BLaER1 treated with 17β-estradiol and CSF1 and Interleukin-3, amounts not matched to agents 10 nM and 100 nM (cell line): ENCODE measurements around the gene FDX2.

Source experiments
- H3K27ac ChIP-seq, 11 experiments: shearing (Covaris generic); formaldehyde crosslinking; 2 replicates each; pipeline ENCODE4 v1.8.1; 2022
- H3K27me3 ChIP-seq, 11 experiments: shearing (Covaris generic); formaldehyde crosslinking; 2 replicates each; pipeline ENCODE4 v1.8.1; 2022
- H3K36me3 ChIP-seq, 11 experiments: shearing (Covaris generic); formaldehyde crosslinking; 2 replicates each; pipeline ENCODE4 v1.8.1; 2022
- H3K4me1 ChIP-seq, 10 experiments: shearing (Covaris generic); formaldehyde crosslinking; 2 replicates each; pipeline ENCODE4 v1.8.1; 2022
- H3K4me2 ChIP-seq, 11 experiments: shearing (Covaris generic); formaldehyde crosslinking; 2 replicates each; pipeline ENCODE4 v1.8.1; 2022
- H3K4me3 ChIP-seq, 10 experiments: shearing (Covaris generic); formaldehyde crosslinking; 2 replicates each; pipeline ENCODE4 v1.8.1; 2022
- H3K9ac ChIP-seq, 11 experiments: shearing (Covaris generic); formaldehyde crosslinking; 2 replicates each; pipeline ENCODE4 v1.8.1; 2022
- H3K9me3 ChIP-seq, 11 experiments: shearing (Covaris generic); formaldehyde crosslinking; replicated peaks in 1 of 11; 2 replicates each; pipeline ENCODE4 v1.8.1; 2022
- H4K20me1 ChIP-seq, 11 experiments: shearing (Covaris generic); formaldehyde crosslinking; 2 replicates each; pipeline ENCODE4 v1.8.1; 2022
- Cebpa-rat ChIP-seq, 11 experiments: shearing (Covaris generic); IDR thresholded peaks; 2 replicates each; pipeline ENCODE4 v1.8.1; 2022

The FDX2 gene

DNA sequence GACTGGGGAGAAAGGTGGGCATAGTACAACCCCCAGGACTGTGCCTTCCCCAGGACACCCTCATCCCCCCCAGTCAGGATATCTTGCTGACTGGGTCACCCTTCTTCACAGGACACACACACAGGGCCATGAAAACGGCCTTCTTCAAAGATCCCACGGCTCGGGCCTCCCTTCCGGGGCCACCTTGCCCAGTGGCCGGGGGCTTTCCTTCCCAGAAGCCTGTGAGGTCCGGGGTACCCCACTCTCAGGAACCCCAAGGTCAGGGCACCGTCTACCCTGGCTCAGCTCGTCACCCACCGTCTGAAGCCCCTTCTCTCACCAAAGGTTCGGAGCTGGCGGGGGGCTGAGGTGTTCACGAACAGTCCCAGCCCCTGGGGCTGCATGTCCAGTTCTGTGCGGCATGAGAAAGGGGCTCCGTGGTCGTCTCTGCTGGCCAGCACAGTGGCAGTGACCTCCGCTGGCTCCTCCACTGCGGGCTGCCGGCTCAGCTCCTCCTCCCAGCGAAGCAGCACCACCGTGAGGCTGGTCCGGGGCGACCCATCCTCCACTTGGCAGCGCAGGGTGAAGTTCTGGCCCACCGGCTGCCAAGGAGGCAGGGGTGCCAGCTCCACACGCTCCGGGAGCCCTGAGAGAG lies 19.7 kb upstream of the FDX2 start:
- Histone ChIP-seq H3K9ac (peak overlapping the region in 2 of 11 experiments; percentile 3 to 25; a peak in 1 of 22 replicates), H3K36me3 (peaks cover 3 to 24% (median 12%) of the 10 kb centered on the region in 11 experiments), H3K9me3 (no peaks in the 10 kb centered on the region), H3K4me3 (no peak overlapping the region), H3K4me2 (peak overlapping the region in 3 of 11 experiments; percentile 86 to 93 (median 93); a peak in 3 of 22 replicates), H3K27me3 (no peaks in the 10 kb centered on the region), H3K4me1 (peaks cover 47 to 80% (median 62%) of the 10 kb centered on the region in 10 experiments), H3K27ac (peak overlapping the region in 2 of 11 experiments; percentile 31 to 38; a peak in 3 of 22 replicates), H4K20me1 (peaks cover 13 to 27% (median 24%) of the 10 kb centered on the region in 11 experiments; a peak in 19 of 22 replicates)
- TF ChIP-seq Cebpa-rat (IDR thresholded peaks at IDR 0.05): no peak

DNA sequence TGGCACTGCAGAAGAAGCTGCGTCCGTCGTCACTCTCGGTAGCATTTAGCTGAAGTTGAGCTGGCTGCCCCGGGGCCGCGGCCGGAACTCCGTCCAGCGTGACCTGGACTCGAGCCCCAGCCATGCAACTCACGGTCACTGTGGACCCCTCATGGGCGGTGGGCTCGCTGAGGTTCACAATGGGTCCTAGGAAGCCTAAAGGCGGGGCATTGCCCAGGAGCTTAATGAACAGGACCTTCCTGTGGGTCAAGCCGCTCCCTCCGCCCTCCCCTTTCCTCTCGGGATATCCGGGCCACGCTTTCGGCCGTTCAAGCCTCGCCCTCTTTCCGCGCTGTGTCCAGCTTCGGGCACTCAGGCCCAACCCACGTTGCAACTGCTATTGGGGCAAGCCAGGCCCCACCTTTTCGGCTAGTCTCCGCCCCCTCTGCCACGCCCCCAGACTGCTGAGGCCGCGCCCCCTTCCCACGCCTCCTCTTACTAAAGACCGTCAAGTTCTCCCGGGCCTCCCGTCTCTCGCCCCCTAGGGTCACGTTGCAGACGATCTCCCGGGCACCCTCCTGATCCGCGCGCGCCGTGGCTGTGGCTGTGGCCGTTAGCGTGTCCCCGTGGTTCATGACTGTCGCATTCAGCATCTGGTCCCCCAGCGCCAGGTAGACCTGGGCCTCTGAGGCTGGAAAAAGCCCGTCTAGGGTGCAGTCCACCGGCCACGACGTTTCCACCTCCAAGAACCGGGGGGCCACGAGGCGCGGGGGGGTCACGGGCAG lies 19.0 kb upstream of the FDX2 start:
- Histone ChIP-seq H3K4me3 (no peak overlapping the region), H3K4me1 (peaks cover 40 to 75% (median 55%) of the 10 kb centered on the region in 10 experiments), H4K20me1 (peaks cover 13 to 34% (median 31%) of the 10 kb centered on the region in 11 experiments; a peak in 21 of 22 replicates), H3K27me3 (no peaks in the 10 kb centered on the region), H3K9ac (peak overlapping the region in 2 of 11 experiments; percentile 97 to 98; a peak in 3 of 22 replicates), H3K9me3 (no peaks in the 10 kb centered on the region), H3K4me2 (peak overlapping the region; percentile 78 to 94 (median 86); a peak in 20 of 22 replicates), H3K27ac (peak overlapping the region in 1 of 11 experiments; percentile 96; a peak in 2 of 22 replicates), H3K36me3 (peaks cover 10 to 31% (median 19%) of the 10 kb centered on the region in 11 experiments)
- TF ChIP-seq Cebpa-rat (IDR thresholded peaks at IDR 0.05): no peak

DNA sequence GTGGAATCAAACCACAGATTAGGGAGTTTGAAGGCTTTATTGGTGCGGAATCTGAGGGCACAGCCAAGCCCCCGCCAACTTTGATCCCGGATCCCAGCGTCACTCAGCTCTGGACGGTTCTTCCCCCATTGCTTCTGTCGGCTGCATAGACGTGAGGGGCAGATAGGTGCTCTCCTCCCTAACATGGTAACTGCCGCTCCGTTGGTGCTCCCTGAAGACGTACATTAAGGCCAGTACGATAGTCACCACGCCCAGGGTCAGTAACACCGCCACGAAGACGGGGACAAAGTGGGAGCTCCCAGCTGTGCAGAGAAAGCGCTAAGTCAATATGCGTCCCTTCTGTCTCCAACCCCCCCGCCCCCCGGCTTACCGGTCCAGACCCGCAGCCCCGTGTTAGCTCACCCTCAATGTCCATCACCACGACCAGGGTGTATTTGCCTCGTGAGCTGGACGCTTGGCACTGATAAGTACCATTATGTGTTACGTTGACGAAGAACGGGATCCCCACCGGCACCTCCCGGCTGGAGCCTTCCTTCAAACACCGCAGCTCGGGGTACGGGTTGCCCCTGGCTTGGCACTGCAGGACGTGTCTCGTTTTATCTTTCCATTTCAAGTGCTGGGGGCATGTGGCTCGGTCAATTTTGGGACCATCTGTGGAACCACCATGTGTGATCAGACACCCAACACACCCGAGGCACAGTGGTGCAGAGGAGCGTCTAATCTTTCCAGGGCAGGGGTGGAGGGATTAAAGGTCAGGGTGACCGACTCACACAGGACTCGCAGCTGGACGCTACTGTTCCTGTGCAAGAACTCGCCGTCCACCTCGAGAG lies 18.2 kb upstream of the FDX2 start:
- peaks cover 15 to 42% (median 39%) of the 10 kb centered on the region in 11 experiments for H4K20me1 ChIP-seq
- peak overlapping the region; percentile 60 to 99 (median 95); a peak in 20 of 22 replicates for H3K9ac ChIP-seq
- peaks cover 32 to 70% (median 47%) of the 10 kb centered on the region in 10 experiments for H3K4me1 ChIP-seq
- peak overlapping the region in 9 of 11 experiments; percentile 23 to 99 (median 91); a peak in 17 of 22 replicates for H3K27ac ChIP-seq
- peak overlapping the region; percentile 78 to 94 (median 86) for H3K4me2 ChIP-seq
- H3K27me3 ChIP-seq: no peaks in the 10 kb centered on the region
- H3K36me3 ChIP-seq: peaks cover 18 to 39% (median 27%) of the 10 kb centered on the region in 11 experiments
- no peak for TF ChIP-seq Cebpa-rat (IDR thresholded peaks at IDR 0.05)
- H3K9me3 ChIP-seq: no peaks in the 10 kb centered on the region
- peak overlapping the region; percentile 81 to 94 (median 88) for H3K4me3 ChIP-seq

DNA sequence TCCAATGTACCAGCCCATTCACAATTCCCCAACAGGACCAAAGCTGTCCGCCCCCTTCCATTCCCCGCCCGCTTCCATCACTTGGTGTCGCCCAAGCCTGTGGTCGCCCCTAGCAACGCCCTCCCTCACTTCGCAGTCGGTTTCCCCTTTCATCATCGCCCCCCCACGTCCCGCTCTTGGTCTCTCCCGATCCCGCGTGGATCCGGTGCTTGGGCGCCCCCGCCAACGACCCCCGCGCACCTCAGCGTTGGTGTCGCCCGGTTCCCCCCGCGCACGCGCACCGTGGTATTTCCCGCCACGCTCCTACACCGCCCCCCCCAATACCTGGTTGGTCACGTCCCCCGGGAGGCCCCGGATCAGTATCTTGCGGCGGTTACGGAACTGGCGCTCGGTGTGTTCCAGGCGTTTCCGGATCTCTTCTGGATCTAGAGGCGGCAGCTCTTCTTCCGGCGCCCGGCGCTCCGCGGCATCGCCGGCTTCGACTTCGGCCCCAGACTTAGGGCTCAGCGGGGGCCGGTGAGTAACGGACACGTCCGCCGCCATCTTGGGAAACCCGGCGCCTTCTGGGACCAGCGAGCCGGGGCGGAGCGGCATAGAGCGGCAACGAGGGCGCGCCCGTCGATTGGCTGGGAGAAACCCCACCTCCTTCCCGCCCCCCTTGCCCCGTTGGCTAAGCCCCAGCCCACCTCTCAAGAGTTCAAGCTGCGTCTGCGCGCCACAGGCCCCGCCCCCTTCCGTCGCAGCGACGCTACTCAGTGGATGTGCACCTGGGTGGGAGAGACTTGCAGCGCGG lies 17.3 kb upstream of the FDX2 start, which contains the start of gene RAVER1:
RAVER1 (minus strand) TSS at position 565 of the 793 bp plus-strand sequence; CDS start at position 543, 22 bp downstream.
- Histone ChIP-seq H3K4me1 (peaks cover 27 to 70% (median 44%) of the 10 kb centered on the region in 10 experiments), H3K9me3 (no peaks in the 10 kb centered on the region), H3K27me3 (no peaks in the 10 kb centered on the region), H3K9ac (peak within 1 kb of the TSS; percentile 91 to 99 (median 95)), H3K27ac (peak within 1 kb of the TSS; percentile 83 to 99 (median 96)), H3K36me3 (peaks cover 26 to 47% (median 35%) of the 10 kb centered on the region in 11 experiments), H3K4me2 (peak within 1 kb of the TSS; percentile 92 to 99 (median 96)), H3K4me3 (peak within 1 kb of the TSS; percentile 81 to 94 (median 88)), H4K20me1 (peaks cover 18 to 50% (median 47%) of the 10 kb centered on the region in 11 experiments)
- no peak for TF ChIP-seq Cebpa-rat (IDR thresholded peaks at IDR 0.05)

DNA sequence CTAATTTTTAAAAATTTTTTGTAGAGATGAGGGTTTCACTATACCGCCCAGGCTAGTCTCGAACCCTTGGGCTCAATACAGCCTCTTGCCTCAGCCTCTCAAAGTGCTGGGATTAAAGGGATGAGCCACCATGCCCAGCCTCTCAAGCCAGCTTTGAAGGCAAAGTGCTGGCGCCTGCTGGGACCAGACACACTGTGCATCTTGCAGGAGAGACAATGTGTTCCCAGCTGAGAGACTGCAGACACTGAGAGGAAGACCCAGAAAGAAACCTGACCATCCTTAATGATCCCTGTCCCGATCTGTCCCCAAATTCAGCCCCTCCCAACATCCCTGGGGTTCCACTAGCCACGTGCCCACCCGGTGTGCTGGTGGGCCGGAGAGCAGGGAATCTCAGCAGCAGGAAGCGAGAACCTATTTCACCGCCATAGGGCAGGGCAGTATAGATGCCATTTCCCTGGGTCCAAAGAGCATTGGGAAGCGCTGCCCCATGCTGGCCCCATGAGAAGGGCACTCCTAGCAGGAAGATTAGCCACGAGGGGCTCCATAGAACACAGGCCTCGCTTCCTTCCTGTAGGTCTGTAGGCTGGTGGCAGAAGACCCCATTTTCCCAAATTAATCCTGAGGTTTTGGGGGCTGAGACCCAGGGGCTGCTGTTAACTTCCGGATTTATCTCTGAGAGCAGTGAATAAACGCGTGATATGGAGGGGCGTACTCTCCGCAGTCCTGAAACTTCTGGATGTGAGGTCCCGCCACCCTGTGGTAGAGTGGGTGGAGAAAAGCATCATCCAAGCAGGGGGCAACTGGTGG lies 16.5 kb upstream of the FDX2 start:
- TF ChIP-seq Cebpa-rat (IDR thresholded peaks at IDR 0.05): no peak
- Histone ChIP-seq H4K20me1 (peaks cover 18 to 58% (median 55%) of the 10 kb centered on the region in 11 experiments), H3K4me2 (peak overlapping the region; percentile 90 to 99 (median 96)), H3K4me1 (peaks cover 25 to 70% (median 46%) of the 10 kb centered on the region in 10 experiments), H3K27me3 (no peaks in the 10 kb centered on the region), H3K9me3 (no peaks in the 10 kb centered on the region), H3K27ac (peak overlapping the region; percentile 83 to 99 (median 96); a peak in 21 of 22 replicates), H3K4me3 (peak overlapping the region; percentile 81 to 94 (median 88)), H3K36me3 (peaks cover 34 to 55% (median 43%) of the 10 kb centered on the region in 11 experiments), H3K9ac (peak overlapping the region; percentile 91 to 99 (median 95))

DNA sequence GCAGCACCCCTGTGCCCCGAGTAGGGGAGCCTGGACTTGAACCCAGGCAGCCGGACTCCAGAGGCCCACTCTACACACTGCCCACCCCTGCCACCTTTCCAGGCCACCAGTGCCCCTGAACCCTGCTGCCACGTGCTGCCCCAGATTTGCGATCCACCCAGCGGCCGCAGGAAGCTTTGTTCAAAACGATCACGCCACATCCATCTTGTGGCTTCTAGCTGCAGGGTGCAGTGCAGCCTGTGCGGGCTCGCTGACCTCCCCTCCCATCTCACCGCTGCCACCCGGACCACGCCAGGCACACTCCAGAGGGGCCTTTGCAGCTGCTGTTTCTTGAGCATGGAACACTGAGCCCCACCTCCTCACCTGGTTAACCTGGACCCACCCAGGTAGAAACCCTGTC lies 13.7 kb upstream of the FDX2 start:
- Histone ChIP-seq H3K4me1 (peaks cover 41 to 79% (median 66%) of the 10 kb centered on the region in 10 experiments), H3K9ac (no peak overlapping the region), H3K27ac (no peak overlapping the region), H4K20me1 (peaks cover 18 to 86% (median 83%) of the 10 kb centered on the region in 11 experiments), H3K4me2 (no peak overlapping the region), H3K27me3 (no peaks in the 10 kb centered on the region), H3K4me3 (no peak overlapping the region), H3K36me3 (peaks cover 59 to 78% (median 66%) of the 10 kb centered on the region in 11 experiments), H3K9me3 (no peaks in the 10 kb centered on the region)
- TF ChIP-seq Cebpa-rat (IDR thresholded peaks at IDR 0.05): no peak
